NT2/D1 (cell line): ENCODE results near the gene SP2.

Experiments
- SUZ12 ChIP-seq: IDR thresholded peaks from 2 replicates; pipeline ENCODE4 v1.6.1; 2011; ENCODE audit not compliant: insufficient read length, insufficient read depth; ENCODE audit errors: extremely low read depth
- YY1 ChIP-seq: IDR thresholded peaks from 2 replicates; pipeline ENCODE4 v1.6.1; 2011; ENCODE audit not compliant: insufficient read length, insufficient read depth
- ZNF274 ChIP-seq: IDR thresholded peaks from 2 replicates; pipeline ENCODE4 v1.6.1; 2011; ENCODE audit warnings: mild to moderate bottlenecking, low read depth, low read length

DNA sequence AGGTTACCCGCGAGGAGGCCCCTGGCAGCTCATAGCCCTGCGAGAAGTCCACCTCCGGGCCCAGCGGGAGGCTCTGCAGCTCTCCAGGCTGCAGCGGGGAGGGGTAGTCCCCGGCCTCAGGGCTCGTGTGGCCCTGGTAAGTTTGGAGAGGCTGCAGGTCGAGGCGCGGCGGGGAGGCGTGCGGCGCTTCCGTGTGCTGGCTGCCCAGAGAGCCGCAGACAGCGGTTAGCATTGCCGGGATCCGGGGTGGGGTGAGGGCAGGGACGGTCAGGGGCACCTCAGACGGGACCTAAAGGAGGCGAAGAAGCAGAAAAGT lies 47.9 kb upstream of the SP2 start:
- no peak for TF ChIP-seq ZNF274
- no peak for TF ChIP-seq YY1
- no peak for TF ChIP-seq SUZ12
